ENCODE measurements around the gene LRRC75A. TPM values are rescaled to one million over a fixed set of nuclear protein-coding genes. Genes with fewer than 3 reads are reported as not detected.

Gene LRRC75A
- total and polyA plus RNA-seq, 2 experiments from 2014 or later = 5.3 to 26.2 TPM

DNA sequence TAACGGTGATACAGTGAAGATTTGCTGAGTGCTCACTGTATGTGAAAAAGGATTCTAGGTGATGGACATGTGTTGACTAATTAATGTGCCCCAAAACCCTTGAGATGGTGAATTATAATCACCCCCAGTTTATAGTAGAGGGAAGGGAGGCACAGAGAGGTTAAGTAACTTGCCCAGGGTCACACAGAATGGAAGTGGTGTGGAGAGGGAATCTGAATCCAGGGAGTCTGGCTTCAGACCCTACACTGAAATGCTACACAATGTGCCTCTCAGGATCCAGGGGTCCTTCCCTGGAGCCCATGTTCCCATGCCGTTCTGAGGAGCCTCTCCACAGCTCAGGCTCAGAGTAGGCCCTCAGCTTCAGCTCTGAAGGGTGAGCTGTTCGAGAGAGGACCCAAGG, 65.0 kb downstream of the LRRC75A start:
- no peak for ATAC-seq

More for the DNA sequence above, 65.0 kb downstream of the LRRC75A start:
- no peak overlapping the region for H3K27ac Mint-ChIP-seq
- Histone ChIP-seq H3K4me2 (no peak overlapping the region), H3K27ac (ENCODE audit: low read depth) (no peak overlapping the region), H3K79me2 (replicated peaks; ENCODE audit: insufficient read depth) (no peaks in the 10 kb centered on the region), H3F3A (replicated peaks; ENCODE audit: low read depth) (no peaks in the 10 kb centered on the region), H3K9me2 (ENCODE audit: insufficient read depth) (no peaks in the 10 kb centered on the region), H3K4me1 (ENCODE audit: insufficient read depth) (no peaks in the 10 kb centered on the region), H2AFZ (no peak overlapping the region), H4K20me1 (replicated peaks; ENCODE audit: insufficient read depth) (no peaks in the 10 kb centered on the region), H3K36me3 (ENCODE audit: insufficient read depth) (no peaks in the 10 kb centered on the region), H3K27me3 (ENCODE audit: insufficient read depth) (no peaks in the 10 kb centered on the region), H3K4me3 (no peak overlapping the region)
- H3K4me3 Mint-ChIP-seq = no peak overlapping the region
- H3K27me3 Mint-ChIP-seq (ENCODE audit: insufficient read depth, low read depth, poor library complexity) = peaks cover 2% of the 10 kb centered on the region
- TF ChIP-seq ZNF331 (CRISPR knock-in tag; IDR thresholded peaks at IDR 0.05; ENCODE audit: low read depth) = no peak
- no peak for TF ChIP-seq EZH2phosphoT487 (IDR thresholded peaks at IDR 0.05; ENCODE audit: unreplicated experiment)
- no peak for TF ChIP-seq ZNF114 (CRISPR knock-in tag; IDR thresholded peaks at IDR 0.05)
- TF ChIP-seq JUNB (IDR thresholded peaks at IDR 0.05; ENCODE audit: unreplicated experiment) = no peak
- no peak for TF ChIP-seq ZNF462 (CRISPR knock-in tag; IDR thresholded peaks at IDR 0.05)
- TF ChIP-seq, protein P1, sequence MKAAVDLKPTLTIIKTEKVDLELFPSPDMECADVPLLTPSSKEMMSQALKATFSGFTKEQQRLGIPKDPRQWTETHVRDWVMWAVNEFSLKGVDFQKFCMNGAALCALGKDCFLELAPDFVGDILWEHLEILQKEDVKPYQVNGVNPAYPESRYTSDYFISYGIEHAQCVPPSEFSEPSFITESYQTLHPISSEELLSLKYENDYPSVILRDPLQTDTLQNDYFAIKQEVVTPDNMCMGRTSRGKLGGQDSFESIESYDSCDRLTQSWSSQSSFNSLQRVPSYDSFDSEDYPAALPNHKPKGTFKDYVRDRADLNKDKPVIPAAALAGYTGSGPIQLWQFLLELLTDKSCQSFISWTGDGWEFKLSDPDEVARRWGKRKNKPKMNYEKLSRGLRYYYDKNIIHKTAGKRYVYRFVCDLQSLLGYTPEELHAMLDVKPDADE (IDR thresholded peaks at IDR 0.05) = no peak
- TF ChIP-seq, protein P2, sequence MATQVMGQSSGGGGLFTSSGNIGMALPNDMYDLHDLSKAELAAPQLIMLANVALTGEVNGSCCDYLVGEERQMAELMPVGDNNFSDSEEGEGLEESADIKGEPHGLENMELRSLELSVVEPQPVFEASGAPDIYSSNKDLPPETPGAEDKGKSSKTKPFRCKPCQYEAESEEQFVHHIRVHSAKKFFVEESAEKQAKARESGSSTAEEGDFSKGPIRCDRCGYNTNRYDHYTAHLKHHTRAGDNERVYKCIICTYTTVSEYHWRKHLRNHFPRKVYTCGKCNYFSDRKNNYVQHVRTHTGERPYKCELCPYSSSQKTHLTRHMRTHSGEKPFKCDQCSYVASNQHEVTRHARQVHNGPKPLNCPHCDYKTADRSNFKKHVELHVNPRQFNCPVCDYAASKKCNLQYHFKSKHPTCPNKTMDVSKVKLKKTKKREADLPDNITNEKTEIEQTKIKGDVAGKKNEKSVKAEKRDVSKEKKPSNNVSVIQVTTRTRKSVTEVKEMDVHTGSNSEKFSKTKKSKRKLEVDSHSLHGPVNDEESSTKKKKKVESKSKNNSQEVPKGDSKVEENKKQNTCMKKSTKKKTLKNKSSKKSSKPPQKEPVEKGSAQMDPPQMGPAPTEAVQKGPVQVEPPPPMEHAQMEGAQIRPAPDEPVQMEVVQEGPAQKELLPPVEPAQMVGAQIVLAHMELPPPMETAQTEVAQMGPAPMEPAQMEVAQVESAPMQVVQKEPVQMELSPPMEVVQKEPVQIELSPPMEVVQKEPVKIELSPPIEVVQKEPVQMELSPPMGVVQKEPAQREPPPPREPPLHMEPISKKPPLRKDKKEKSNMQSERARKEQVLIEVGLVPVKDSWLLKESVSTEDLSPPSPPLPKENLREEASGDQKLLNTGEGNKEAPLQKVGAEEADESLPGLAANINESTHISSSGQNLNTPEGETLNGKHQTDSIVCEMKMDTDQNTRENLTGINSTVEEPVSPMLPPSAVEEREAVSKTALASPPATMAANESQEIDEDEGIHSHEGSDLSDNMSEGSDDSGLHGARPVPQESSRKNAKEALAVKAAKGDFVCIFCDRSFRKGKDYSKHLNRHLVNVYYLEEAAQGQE (IDR thresholded peaks at IDR 0.05; ENCODE audit: unreplicated experiment) = no peak
- no peak for TF ChIP-seq CREB1 (CRISPR knock-in tag; IDR thresholded peaks at IDR 0.05; ENCODE audit: low read depth)
- no peak for TF ChIP-seq POLR2AphosphoS5 (IDR thresholded peaks at IDR 0.05; ENCODE audit: low read depth)
- no peak for TF ChIP-seq CTCF (conservative IDR thresholded peaks at IDR 0.05; ENCODE audit: low read depth in 2 of 2)
- TF ChIP-seq EZH2 (IDR thresholded peaks at IDR 0.05; ENCODE audit: low read depth, unreplicated experiment) = no peak
- no peaks in the 10 kb centered on the region for H3K36me3 Mint-ChIP-seq (ENCODE audit: low read depth)
- no peaks in the 10 kb centered on the region for H3K9me3 Mint-ChIP-seq
- peaks cover 4% of the 10 kb centered on the region; the same call in 1 of the 3 replicates for H3K4me1 Mint-ChIP-seq
- no peak for DNase-seq (ENCODE audit: low spot score)
